H9 (cell line): ENCODE results near the gene TYSND1. TPM values are rescaled to one million over a fixed set of nuclear protein-coding genes. Genes with fewer than 3 reads are reported as not detected.

Source experiments
- DNase-seq: peaks from one replicate; pipeline ENCODE4 v3.0.0-alpha.2; 2017
- H2AFZ ChIP-seq: one replicate; pipeline ENCODE4 v1.6.1; 2013; ENCODE audit warnings: mild to moderate bottlenecking, low read length, control low read depth, moderate library complexity
- H2AK5ac ChIP-seq: 2 replicates; pipeline ENCODE4 v1.6.1; 2013; ENCODE audit warnings: low read length, control low read depth, mixed read lengths; ENCODE audit not compliant: insufficient read length
- H2BK120ac ChIP-seq: one replicate; pipeline ENCODE4 v1.6.1; 2013; ENCODE audit warnings: low read depth, mild to moderate bottlenecking, low read length, control low read depth, inconsistent platforms; ENCODE audit not compliant: poor library complexity, severe bottlenecking
- H2BK12ac ChIP-seq: 2 replicates; pipeline ENCODE4 v1.6.1; 2013; ENCODE audit warnings: low read length, control low read depth, mixed read lengths, low read depth; ENCODE audit not compliant: insufficient read length
- H2BK15ac ChIP-seq: 2 replicates; pipeline ENCODE4 v1.6.1; 2013; ENCODE audit warnings: low read depth, low read length, control low read depth
- H2BK20ac ChIP-seq: one replicate; pipeline ENCODE4 v1.6.1; 2013; ENCODE audit warnings: low read depth, mild to moderate bottlenecking, low read length, control low read depth, inconsistent platforms; ENCODE audit not compliant: poor library complexity, severe bottlenecking
- H2BK5ac ChIP-seq: 2 replicates; pipeline ENCODE4 v1.6.1; 2013; ENCODE audit warnings: low read length, control low read depth, mixed read lengths; ENCODE audit not compliant: insufficient read length
- H3K14ac ChIP-seq: 2 replicates; pipeline ENCODE4 v1.6.1; 2013; ENCODE audit warnings: low read length, control low read depth; ENCODE audit not compliant: insufficient read depth
- H3K18ac ChIP-seq: 2 replicates; pipeline ENCODE4 v1.6.1; 2013; ENCODE audit warnings: low read depth, mild to moderate bottlenecking, mixed read lengths, low read length, control low read depth; ENCODE audit not compliant: insufficient read length
- H3K23ac ChIP-seq: 2 replicates; pipeline ENCODE4 v1.6.1; 2013; ENCODE audit warnings: low read length, control low read depth, mixed read lengths, low read depth; ENCODE audit not compliant: insufficient read length
- H3K23me2 ChIP-seq: 2 replicates; pipeline ENCODE4 v1.6.1; 2013; ENCODE audit warnings: low read depth, mild to moderate bottlenecking, mixed read lengths, low read length, control low read depth; ENCODE audit not compliant: insufficient read length, poor library complexity, severe bottlenecking
- H3K27ac ChIP-seq: 2 replicates; pipeline ENCODE4 v1.5.1; 2013; ENCODE audit warnings: low read length, control low read depth, mixed read lengths, low read depth; ENCODE audit not compliant: insufficient read length
- H3K27me3 ChIP-seq: 2 replicates; pipeline ENCODE4 v1.6.1; 2013; ENCODE audit warnings: low read length, control low read depth, inconsistent platforms; ENCODE audit not compliant: insufficient read depth
- H3K4ac ChIP-seq: 2 replicates; pipeline ENCODE4 v1.6.1; 2013; ENCODE audit warnings: low read depth, mild to moderate bottlenecking, control low read depth, inconsistent platforms, low read length, moderate library complexity
- H3K4me1 ChIP-seq: 2 replicates; pipeline ENCODE4 v1.6.1; 2013; ENCODE audit warnings: low read length, control low read depth, inconsistent platforms; ENCODE audit not compliant: insufficient read depth
- H3K4me2 ChIP-seq: 2 replicates; pipeline ENCODE4 v1.6.1; 2013; ENCODE audit warnings: low read length, control low read depth, mixed read lengths; ENCODE audit not compliant: insufficient read length, insufficient read depth
- H3K56ac ChIP-seq: 2 replicates; pipeline ENCODE4 v1.6.1; 2013; ENCODE audit warnings: low read depth, mild to moderate bottlenecking, mixed read lengths, low read length, control low read depth; ENCODE audit not compliant: insufficient read length
- H3K79me1 ChIP-seq: 2 replicates; pipeline ENCODE4 v1.6.1; 2013; ENCODE audit warnings: low read depth, mild to moderate bottlenecking, moderate library complexity, low read length, control low read depth, inconsistent platforms; ENCODE audit not compliant: insufficient read depth, poor library complexity, severe bottlenecking
- H3K79me2 ChIP-seq: 2 replicates; pipeline ENCODE4 v1.6.1; 2013; ENCODE audit warnings: low read length, control low read depth, inconsistent platforms; ENCODE audit not compliant: insufficient read depth
- H3K9ac ChIP-seq: 2 replicates; pipeline ENCODE4 v1.6.1; 2013; ENCODE audit warnings: low read length, control low read depth, mixed read lengths; ENCODE audit not compliant: insufficient read length; ENCODE audit errors: extremely low read depth
- H3K9me3 ChIP-seq: one replicate; pipeline ENCODE4 v1.6.1; 2013; ENCODE audit warnings: low read depth, low read length, inconsistent platforms; ENCODE audit not compliant: control insufficient read depth
- H3T11ph ChIP-seq: one replicate; pipeline ENCODE4 v1.6.1; 2013; ENCODE audit warnings: mild to moderate bottlenecking, low read length, control low read depth, inconsistent platforms
- H4K20me1 ChIP-seq: one replicate; pipeline ENCODE4 v1.6.1; 2013; ENCODE audit not compliant: control insufficient read depth, insufficient read length, insufficient read depth
- H4K5ac ChIP-seq: 2 replicates; pipeline ENCODE4 v1.6.1; 2013; ENCODE audit warnings: low read depth, mild to moderate bottlenecking, mixed read lengths, low read length, control low read depth; ENCODE audit not compliant: insufficient read length
- H4K8ac ChIP-seq: replicated peaks from 2 replicates; pipeline ENCODE4 v1.6.1; 2013; ENCODE audit warnings: low read length, control low read depth, mixed read lengths, low read depth; ENCODE audit not compliant: insufficient read length
- H4K91ac ChIP-seq: 2 replicates; pipeline ENCODE4 v1.6.1; 2013; ENCODE audit warnings: low read depth, mild to moderate bottlenecking, moderate library complexity, mixed read lengths, low read length, control low read depth; ENCODE audit not compliant: insufficient read length
- H3K27ac Mint-ChIP-seq, 3 experiments: 2 replicates in 2 of 3; 3 replicates in 1 of 3; pipeline ENCODE4 v1.8.0; 2020 to 2021; ENCODE audit warnings: mixed read lengths in 3 of 3, mild to moderate bottlenecking in 1 of 3, moderate library complexity in 1 of 3
- H3K27me3 Mint-ChIP-seq: 2 replicates; pipeline ENCODE4 v1.8.0; 2021; ENCODE audit warnings: low read depth, mild to moderate bottlenecking, moderate library complexity, mixed read lengths
- H3K36me3 Mint-ChIP-seq, 3 experiments: 2 replicates in 2 of 3; 3 replicates in 1 of 3; pipeline ENCODE4 v1.8.0; 2020 to 2021; ENCODE audit warnings: low read depth in 3 of 3, mixed read lengths in 3 of 3; ENCODE audit not compliant: insufficient read depth in 1 of 3
- H3K4me1 Mint-ChIP-seq, 2 experiments: 2 replicates each; pipeline ENCODE4 v1.8.0; 2020; ENCODE audit warnings: mixed read lengths in 2 of 2
- H3K4me3 Mint-ChIP-seq, 2 experiments: 2 replicates in 1 of 2; 3 replicates in 1 of 2; pipeline ENCODE4 v1.8.0; 2020 to 2021; ENCODE audit warnings: mild to moderate bottlenecking in 2 of 2, mixed read lengths in 2 of 2, moderate library complexity in 1 of 2
- H3K9me3 Mint-ChIP-seq, 2 experiments: 2 replicates in 1 of 2; 3 replicates in 1 of 2; pipeline ENCODE4 v1.8.0; 2020; ENCODE audit warnings: mild to moderate bottlenecking in 2 of 2, mixed read lengths in 2 of 2, moderate library complexity in 1 of 2
- CTCF ChIP-seq: fragments of 200-600 bp; sonication (generic); conservative IDR thresholded peaks from 3 replicates; pipeline ENCODE4 v1.8.0; 2021; ENCODE audit warnings: antibody characterized with exemption, mild to moderate bottlenecking
- WGBS: extraction: QIAGEN DNeasy Blood & Tissue Kit; methylation state at CpG from one replicate; pipeline ENCODE4 v1.1.7; 2013; ENCODE audit warnings: missing lambda C conversion rate, low lambda C conversion rate, mixed read lengths; ENCODE audit not compliant: insufficient read length; ENCODE audit errors: extremely low coverage; 5-methylcytosine and 5-hydroxymethylcytosine counted together
- total RNA-seq: library from RNA; stranded (reverse); gene quantifications from 2 replicates; pipeline ENCODE4 v1.2.1, GENCODE V29; 2021

TYSND1 gene
- total RNA-seq, 1 experiment from 2014 or later, result 12.8 TPM

GRCh38 chr10:70145666-70146488 is 623 bp downstream of the TYSND1 start:
- H4K91ac ChIP-seq, result no peak overlapping the region
- H3K18ac ChIP-seq, result peak overlapping the region; percentile 74
- TF ChIP-seq CTCF, result peak; percentile 65
- no peak overlapping the region for H2BK5ac ChIP-seq
- Mint-ChIP-seq H3K4me3 (peak overlapping the region; percentile 76 to 88), H3K4me1 (peaks cover 11 to 13% of the 10 kb centered on the region in 2 experiments), H3K27ac (peak overlapping the region in 1 of 3 experiments; percentile 90; a peak in 3 of 7 replicates), H3K27me3 (no peaks in the 10 kb centered on the region), H3K36me3 (peaks cover 5 to 12% (median 9%) of the 10 kb centered on the region in 3 experiments), H3K9me3 (no peaks in the 10 kb centered on the region)
- H2BK120ac ChIP-seq, result no peak overlapping the region
- peak; percentile 63 for DNase-seq
- no CpG with 5 or more reads among the region's 98 CpGs for WGBS
- H3K9me3 ChIP-seq, result no peaks in the 10 kb centered on the region
- no peak overlapping the region for H3K56ac ChIP-seq
- H4K20me1 ChIP-seq, result no peaks in the 10 kb centered on the region
- no peak overlapping the region for H3K4ac ChIP-seq
- H3K23me2 ChIP-seq, result peaks cover 14% of the 10 kb centered on the region
- no peaks in the 10 kb centered on the region for H3K79me2 ChIP-seq
- 0 out of 2 replicates have a peak, but pooled peaks cover 3% of the 10 kb centered on the region for H3K4me1 ChIP-seq
- no peak overlapping the region for H3K27ac ChIP-seq
- no peak overlapping the region for H2AK5ac ChIP-seq
- H3T11ph ChIP-seq, result no peak overlapping the region
- H3K23ac ChIP-seq, result no peak overlapping the region
- no peaks in the 10 kb centered on the region for H3K27me3 ChIP-seq
- H3K9ac ChIP-seq, result peak overlapping the region; percentile 62
- H3K14ac ChIP-seq, result peak overlapping the region; percentile 85
- no peak overlapping the region for H4K8ac ChIP-seq
- H2BK15ac ChIP-seq, result no peak overlapping the region
- peak overlapping the region; percentile 47 for H3K4me2 ChIP-seq
- no peak overlapping the region for H2BK12ac ChIP-seq
- H2AFZ ChIP-seq, result no peak overlapping the region
- H2BK20ac ChIP-seq, result no peak overlapping the region
- H4K5ac ChIP-seq, result no peak overlapping the region
- H3K79me1 ChIP-seq, result no peaks in the 10 kb centered on the region
